ENCODE measurements around the gene QKI.

DNA sequence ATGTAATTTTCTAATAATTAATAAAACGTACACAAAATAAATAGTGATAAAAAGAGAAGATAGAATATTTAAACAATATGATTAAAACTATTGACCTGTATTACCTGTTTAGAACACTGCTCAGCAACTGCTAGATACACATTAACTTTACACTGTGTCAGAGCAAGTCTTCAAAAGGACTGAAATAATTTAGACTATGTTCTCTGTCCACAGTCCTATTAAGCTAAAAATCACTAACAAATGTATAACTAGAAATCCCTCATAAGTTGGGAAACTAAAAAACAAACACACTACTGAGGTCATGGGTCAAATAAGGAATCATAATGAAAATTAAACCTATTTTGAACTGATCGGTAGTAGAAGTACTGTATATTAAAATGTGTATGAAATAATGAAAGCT, 181.7 kb downstream of the QKI start:
- TF ChIP-seq, protein P1, sequence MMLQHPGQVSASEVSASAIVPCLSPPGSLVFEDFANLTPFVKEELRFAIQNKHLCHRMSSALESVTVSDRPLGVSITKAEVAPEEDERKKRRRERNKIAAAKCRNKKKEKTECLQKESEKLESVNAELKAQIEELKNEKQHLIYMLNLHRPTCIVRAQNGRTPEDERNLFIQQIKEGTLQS (IDR thresholded peaks at IDR 0.05; ENCODE audit: borderline replicate concordance, extremely low read depth, low read depth, low read length): no peak
- TF ChIP-seq EZH2 (IDR thresholded peaks at IDR 0.05; ENCODE audit: borderline replicate concordance, control insufficient read depth, low read depth, low read length): no peak
- no peak for TF ChIP-seq POLR2AphosphoS5 (IDR thresholded peaks at IDR 0.05; ENCODE audit: low read length)
- no peak for TF ChIP-seq RFX5 (IDR thresholded peaks at IDR 0.05; ENCODE audit: low read depth, low read length)
- no peak for TF ChIP-seq EP300 (IDR thresholded peaks at IDR 0.05; ENCODE audit: borderline replicate concordance in 1 of 2, control insufficient read depth in 1 of 2, low read depth in 2 of 2, low read length in 2 of 2)
- no peak for TF ChIP-seq MYC (IDR thresholded peaks at IDR 0.05; ENCODE audit: insufficient read depth, insufficient read length, insufficient replicate concordance, low read length, severe bottlenecking)
- no peak for TF ChIP-seq CREB1 (IDR thresholded peaks at IDR 0.05; ENCODE audit: low read depth)
